Bronchus fibroblast of lung (primary cell): Measurements from ENCODE around the gene ERGIC2. TPM values are rescaled to one million over a fixed set of nuclear protein-coding genes. Genes with fewer than 3 reads are reported as not detected.

ENCODE experiments used
- total RNA-seq: library from RNA; depleted of rRNA; stranded (reverse); fragments of >200 nt; gene quantifications from 2 replicates; pipeline ENCODE4 v1.2.3, GENCODE V29; 2015

ERGIC2 gene, protein sequence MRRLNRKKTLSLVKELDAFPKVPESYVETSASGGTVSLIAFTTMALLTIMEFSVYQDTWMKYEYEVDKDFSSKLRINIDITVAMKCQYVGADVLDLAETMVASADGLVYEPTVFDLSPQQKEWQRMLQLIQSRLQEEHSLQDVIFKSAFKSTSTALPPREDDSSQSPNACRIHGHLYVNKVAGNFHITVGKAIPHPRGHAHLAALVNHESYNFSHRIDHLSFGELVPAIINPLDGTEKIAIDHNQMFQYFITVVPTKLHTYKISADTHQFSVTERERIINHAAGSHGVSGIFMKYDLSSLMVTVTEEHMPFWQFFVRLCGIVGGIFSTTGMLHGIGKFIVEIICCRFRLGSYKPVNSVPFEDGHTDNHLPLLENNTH
- 46.4 and 56.0 TPM in 2 replicates for total RNA-seq

DNA sequence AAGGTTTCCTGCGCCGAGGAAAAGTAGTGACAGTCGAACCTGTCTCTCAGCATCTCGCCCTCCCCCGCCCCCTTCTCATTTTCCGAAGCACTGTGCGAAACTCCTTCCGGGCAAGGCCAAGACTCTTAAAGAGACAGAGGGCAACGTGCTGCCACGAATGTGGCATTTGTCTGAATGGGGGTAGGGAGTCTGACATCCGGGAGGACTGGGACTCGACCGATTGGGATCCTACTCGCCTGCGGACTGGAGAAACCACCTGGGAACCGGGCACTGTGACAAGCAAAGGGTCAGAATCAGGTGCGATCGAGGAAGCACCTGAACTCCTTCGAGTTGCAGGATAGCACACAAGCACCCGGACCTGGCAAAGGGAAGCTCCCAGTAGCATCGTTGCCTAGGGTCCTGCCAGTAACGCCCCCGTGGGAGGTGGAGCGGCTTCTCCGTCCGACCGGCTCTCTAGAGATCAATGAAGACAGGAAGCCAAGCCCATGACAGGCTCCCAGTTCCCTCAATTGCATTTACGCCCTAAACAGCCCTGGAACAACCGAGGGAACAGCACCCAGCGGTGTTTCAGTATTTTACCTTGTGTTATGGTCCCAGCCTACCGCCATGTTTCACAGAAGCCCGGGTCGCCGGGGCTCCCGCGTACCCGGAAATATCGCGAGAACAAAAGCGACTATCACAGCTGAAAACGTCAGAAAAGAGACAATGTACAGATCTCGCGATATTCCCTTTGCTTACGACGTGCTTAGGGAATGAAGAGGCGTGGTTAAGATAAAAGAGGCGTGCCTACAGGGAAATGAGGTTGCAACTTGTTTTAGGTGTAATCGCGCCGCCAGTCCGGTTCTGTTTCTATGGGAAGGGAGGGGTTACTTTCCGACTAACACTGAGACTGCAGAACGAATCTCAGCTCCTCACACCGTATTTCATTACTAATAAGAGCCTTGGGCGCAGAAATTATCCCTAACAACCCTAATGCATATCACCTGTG, at the start of gene ERGIC2:
ERGIC2 (minus strand) TSS at position 637 of the 988 bp plus-strand sequence. CDS start 9,539 bp downstream, outside the sequence.

Other genes with a start within 250 kb of the ERGIC2 start
- gene FAR2, start 231.9 kb downstream of the ERGIC2 start, total RNA-seq: 6.7 and 7.1 TPM in 2 replicates
- gene OVCH1, start 116.5 kb upstream of the ERGIC2 start, total RNA-seq: not detected in 2 replicates